Fibroblast of skin of abdomen (primary cell): ENCODE results near the gene OTUD5.

Experiments used
- DNase-seq: peaks from one replicate; pipeline ENCODE4 v3.0.0-alpha.2; 2013

Gene OTUD5

GRCh38 chrX:48935301-48935670 lies 22.1 kb downstream of the OTUD5 start:
- DNase-seq: no peak

GRCh38 chrX:48934581-48935300 lies 22.7 kb downstream of the OTUD5 start:
- no peak for DNase-seq

- DNase-seq: no peak
These were observed 23.6 kb downstream of the OTUD5 start for GRCh38 chrX:48933757-48934156.

GRCh38 chrX:48927736-48928382 lies 29.5 kb downstream of the OTUD5 start:
- DNase-seq: no peak

- no peak for DNase-seq
These were observed 30.3 kb downstream of the OTUD5 start for GRCh38 chrX:48927123-48927522.

- DNase-seq: no peak
These were observed 33.1 kb downstream of the OTUD5 start for GRCh38 chrX:48924270-48924669.

- no peak for DNase-seq
These were observed 33.6 kb downstream of the OTUD5 start for GRCh38 chrX:48923771-48924170.

GRCh38 chrX:48920718-48921104 lies 36.7 kb downstream of the OTUD5 start:
- DNase-seq: no peak

GRCh38 chrX:48919947-48920717 lies 37.3 kb downstream of the OTUD5 start:
- no peak for DNase-seq

- DNase-seq: no peak
These were observed 38.0 kb downstream of the OTUD5 start for GRCh38 chrX:48919360-48919841.

- peak; percentile 69 for DNase-seq
These were observed 38.6 kb downstream of the OTUD5 start, which contains the start of gene PIM2 for GRCh38 chrX:48918643-48919340. Gene PIM2 (minus strand): TSS chrX:48919024. CDS start chrX:48918834, 190 bp downstream.

GRCh38 chrX:48918301-48918642 lies 39.1 kb downstream of the OTUD5 start:
- DNase-seq: no peak

- peak; percentile 85 for DNase-seq
These were observed 40.0 kb downstream of the OTUD5 start for GRCh38 chrX:48917139-48918001.

- no peak for DNase-seq
These were observed 42.6 kb downstream of the OTUD5 start for GRCh38 chrX:48914593-48915493.

GRCh38 chrX:48913605-48914366 lies 43.6 kb downstream of the OTUD5 start:
- DNase-seq: no peak

- peak; percentile 61 for DNase-seq
These were observed 45.8 kb downstream of the OTUD5 start, which contains the start of gene SLC35A2 for GRCh38 chrX:48911412-48912182. Gene SLC35A2 (minus strand): TSS chrX:48911646. CDS start chrX:48911636, 10 bp downstream.

GRCh38 chrX:48910926-48911411 lies 46.4 kb downstream of the OTUD5 start:
- peak; percentile 20 for DNase-seq

GRCh38 chrX:48909703-48910294 lies 47.6 kb downstream of the OTUD5 start:
- DNase-seq: no peak
